ENCODE measurements around the gene ARHGEF39.
"Not testable (repeated sequence)": the region's sequence is repeated elsewhere in the genome, so short reads cannot be mapped to it uniquely, and the experiment has no call there.

Gene ARHGEF39

DNA sequence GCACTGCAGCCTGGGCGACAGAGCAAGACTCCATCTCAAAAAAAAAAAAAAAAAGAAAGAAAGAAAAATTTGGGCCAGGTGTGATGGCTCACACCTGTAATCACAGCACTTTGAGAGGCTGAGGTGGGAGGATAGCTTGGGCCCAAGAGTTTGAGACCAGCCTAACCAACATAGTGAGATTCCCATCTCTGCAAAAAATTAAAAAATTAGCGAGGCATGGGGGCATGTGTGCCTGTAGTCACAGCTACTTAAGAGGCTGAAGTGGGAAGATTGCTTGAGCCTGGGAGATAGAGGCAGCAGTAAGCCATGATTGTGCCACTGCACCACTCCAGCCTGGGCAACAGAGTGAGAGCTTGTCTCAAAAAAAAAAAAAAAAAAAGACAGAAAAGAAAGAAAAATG is 11.4 kb downstream of the ARHGEF39 start:
- DNase-seq, result no peak

DNA sequence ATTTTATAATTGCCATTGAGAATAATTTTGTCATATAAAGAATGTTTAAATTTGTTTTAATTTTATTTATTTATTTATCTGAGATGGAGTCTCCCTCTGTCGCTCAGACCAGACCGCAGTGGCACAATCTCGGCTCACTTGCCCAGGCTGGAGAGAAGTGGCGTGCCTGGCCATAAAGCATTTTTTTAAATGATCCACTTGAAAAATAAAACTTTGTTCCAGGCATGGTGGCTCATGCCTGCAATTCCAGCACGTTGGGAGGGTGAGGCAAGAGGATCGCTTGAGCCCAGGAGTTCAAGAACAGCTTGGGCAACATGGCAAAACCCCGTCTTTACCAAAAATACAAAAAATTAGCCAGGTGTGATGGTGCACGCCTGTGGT is 12.2 kb downstream of the ARHGEF39 start:
- DNase-seq, result no peak

DNA sequence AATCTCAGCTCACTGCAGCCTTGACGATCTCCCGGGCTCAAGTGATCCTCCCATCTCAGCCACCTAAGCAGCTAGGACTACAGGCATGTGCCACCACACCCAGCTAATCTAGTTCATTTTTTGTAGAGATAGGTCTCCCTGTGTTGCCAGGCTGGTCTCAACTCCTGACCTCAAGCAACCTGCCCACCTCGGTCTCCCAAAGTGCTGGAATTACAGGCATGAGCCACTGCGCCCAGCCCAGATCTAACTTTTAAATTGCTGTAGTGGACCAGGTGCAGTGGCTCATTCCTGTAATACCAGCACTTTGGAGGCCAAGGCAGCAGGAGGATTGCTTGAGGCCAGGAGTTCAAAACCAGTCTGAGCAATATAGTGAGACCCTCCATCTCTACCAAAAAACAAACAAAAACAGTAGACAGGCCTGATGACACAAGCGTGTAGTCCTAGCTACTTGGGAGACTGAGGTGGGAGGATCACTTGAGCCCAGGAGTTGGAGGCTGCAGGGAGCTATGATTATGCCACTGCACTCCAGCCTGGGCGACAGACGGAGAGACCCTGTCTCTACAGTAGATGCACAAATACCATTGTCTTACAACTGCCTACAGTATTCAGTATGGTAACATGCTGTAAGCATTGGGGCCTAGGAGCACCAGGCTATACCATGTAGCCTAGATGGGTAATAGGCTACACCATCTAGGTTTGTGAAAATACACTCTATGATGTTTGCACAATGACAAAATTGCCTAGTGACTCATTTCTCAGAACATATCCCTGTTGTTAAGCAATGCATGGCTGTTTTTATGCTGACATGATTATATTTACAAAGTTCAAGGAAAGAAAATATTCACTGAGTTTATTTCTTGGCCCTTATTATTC is 12.8 kb downstream of the ARHGEF39 start:
- no peak for DNase-seq

DNA sequence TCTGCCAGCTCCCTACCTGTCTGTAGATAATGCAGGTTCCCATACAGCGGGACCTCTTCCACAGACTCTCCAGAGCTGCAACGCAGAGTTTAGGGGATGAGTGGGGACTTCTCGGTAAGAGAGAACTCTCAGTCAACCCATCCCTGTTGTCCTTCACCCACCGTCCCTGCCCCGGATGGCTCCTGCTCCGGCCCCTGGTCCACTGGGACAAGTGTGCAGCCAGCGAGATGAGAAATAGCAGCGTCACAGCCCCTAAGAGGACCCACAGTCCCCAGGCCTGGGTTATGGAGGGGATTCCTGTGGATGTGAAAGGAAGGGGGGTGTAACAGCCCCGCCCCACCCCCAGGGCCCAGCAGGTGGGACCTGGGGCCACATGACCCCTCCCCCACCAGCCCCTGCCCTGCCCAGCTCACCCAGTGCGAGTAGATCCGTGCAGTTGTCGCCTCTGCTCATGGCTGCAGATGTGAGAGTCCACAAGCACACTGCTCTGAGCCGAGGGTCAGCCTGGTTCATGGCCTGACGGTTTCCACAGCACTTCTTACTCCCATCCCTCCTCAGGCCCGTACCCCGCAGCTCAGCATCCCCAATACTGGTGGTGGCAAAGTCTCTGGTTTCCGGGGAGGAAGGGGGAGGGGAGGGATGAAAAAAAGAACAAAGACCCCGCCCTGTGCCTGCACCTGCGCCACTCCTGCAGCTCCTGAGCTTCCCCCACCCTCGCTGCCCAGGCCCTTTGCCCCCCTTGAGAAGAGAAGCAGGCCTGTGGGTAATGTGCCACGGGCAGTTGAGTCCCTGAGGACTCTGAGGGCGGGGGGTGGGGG is 14.4 kb downstream of the ARHGEF39 start, which contains the start of gene SIT1:
Gene SIT1 (minus strand): TSS at position 591 of the 818 bp plus-strand sequence. CDS start 78 bp downstream, at position 513.
- DNase-seq, result no peak

DNA sequence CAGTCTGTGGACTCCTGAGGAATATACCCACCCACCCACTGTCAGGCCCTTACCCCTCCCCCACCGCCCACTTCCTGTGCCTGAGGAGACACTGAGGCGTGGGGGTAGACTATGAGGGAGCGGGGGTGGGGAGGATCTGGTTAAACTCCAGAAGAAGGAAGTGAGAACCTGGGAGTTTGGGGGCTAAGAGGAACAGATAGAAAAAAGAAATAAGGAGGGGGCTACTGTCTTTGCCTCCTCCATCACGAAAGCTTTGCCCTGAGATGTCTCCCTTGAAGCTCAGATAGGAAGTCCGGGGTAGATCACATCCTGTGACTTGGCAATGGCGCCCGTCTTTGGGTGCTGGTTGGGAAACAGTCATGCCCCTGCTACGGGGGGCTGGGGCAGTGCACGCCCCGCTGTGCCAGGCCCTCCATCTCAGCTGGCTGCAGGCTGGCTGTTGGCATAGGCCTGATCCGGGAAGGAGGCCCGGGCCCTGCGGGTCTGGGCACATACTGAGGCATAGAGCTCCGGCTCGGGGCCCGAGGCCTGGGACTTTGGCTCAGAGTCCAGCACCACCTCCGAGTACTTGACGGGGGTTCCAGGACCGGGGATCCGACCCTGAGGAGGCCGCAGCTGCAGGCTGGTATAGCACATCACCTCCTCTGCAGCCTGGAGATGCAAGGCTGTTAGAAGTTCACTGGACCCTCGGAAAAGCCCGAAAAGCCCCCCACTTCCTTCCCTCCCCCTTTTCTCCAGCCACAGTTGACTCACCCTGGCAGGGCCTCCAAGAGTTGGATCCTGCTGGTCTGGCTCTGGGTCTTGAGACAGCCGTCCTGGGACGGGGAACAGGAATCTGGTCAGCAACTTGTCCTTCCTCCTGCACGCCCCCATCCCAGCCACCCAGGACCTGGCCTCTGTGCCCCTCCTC is 15.3 kb downstream of the ARHGEF39 start:
- peak in 15 of 58 donors; percentile 2 to 64 (median 13) for DNase-seq

DNA sequence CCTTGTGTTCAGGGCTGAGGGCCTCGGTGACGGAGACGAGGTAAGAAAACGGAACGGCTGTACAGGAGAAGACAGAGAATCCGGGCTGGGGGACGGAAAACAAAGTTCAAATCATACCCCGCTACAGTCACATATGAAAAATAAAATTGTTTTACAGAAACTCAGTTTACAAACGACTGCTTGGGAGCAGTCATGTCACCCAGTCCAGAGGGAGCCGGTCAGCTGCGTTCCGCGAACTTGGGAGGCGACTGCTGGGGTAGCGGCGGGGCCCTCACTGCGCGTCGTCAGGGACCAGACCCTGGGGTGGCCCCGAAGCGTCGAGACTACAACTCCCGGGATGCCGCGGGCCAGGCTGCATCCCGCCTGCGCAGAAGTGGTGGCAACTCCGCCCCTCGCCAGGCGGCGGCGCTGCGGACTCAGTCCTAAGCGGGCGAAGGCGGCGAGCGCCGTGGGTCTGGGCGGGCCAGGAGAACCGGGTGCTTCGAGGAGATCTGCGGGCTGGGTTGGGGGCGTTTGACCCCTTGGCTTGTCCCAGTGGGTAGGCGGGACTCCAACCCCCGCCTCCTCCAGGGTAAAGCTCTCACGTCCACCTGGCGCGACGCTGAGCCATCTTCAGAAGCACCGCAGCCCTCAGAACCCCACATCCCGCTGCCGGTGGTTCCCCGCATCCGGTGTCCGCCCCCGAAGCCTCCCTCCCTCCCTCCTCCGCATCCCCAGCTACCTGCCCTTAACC is 18.3 kb downstream of the ARHGEF39 start:
- DNase-seq, result peak in 57 of 58 donors; percentile 47 to 93 (median 83)

DNA sequence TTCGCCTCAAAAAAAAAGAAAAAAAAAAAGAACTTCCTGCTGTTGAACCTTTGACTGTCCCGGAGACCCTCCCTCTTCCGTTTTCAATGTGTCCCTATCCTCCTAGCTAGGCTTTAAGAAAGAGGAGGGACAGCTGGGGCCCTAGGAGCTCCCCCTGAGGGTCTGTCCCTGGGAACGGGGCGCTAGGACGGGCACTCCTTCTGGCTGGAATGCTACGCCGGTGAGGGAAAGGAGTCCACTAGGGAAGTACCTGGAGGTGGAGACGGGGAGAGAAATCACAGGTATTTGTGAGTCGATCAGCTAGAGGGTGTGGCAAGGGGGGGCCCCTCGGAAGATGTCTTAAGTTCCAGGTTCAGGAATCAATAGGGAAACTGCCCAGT is 18.9 kb downstream of the ARHGEF39 start:
- DNase-seq, result peak in 3 of 58 donors; percentile 20 to 55 (median 40)

DNA sequence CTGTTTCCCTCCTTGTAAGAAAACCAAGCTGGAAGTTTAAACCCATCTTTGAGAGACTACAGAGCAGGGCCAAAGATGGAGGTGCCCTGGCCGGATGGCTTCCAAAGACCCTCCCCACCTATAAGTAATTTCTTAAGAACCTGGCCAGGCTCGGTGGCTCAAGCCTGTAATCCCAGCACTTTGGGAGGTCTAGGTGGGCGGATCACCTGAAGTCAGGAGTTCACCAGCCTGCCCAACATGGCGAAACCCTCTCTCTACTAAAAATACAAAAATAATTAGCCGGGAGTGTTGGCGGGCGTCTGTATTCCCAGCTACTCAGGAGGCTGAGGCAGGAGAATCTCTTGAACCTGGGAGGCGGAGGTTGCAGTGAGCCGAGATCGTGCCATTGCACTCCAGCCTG is 19.3 kb downstream of the ARHGEF39 start:
- DNase-seq, result not testable (repeated sequence)

DNA sequence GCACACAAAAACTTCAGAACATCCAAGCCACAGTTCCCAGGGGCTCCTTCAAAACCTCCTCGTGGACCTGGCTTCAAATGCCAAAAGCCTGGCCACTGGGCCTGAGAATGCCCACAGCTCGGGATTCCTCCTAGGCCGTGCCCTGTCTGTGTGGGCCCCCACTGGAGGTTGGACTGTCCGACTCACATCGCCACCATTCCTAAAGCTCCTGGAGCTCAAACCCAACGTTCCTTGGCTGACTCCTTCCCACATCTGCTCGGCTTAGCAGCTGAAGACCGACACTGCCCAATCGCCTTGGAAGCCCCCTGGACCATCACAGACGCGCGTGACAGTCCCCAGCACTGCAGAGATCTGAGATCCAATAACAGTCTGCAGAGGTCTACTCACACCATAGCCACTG is 21.9 kb downstream of the ARHGEF39 start:
- no peak for DNase-seq

DNA sequence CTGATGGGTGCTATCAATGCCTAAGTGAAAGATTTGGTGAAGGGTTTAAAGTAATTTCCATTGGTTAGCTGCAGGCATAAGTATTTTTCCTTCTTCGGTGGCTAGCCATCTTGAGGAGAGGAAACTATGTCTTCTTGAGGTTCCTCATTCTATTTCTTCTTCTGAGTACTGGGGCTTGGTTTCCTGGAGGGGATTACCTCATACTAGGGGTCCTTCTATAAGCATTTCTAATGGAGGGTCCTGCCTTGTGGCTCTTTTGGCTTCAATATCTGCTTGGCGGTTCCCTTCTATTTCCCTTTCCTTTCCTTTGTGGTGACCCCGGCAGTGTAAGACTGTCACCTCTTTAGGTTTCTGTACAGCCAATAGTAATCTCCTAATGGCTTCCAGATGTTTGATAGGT is 23.5 kb downstream of the ARHGEF39 start:
- DNase-seq, result not testable (repeated sequence)

DNA sequence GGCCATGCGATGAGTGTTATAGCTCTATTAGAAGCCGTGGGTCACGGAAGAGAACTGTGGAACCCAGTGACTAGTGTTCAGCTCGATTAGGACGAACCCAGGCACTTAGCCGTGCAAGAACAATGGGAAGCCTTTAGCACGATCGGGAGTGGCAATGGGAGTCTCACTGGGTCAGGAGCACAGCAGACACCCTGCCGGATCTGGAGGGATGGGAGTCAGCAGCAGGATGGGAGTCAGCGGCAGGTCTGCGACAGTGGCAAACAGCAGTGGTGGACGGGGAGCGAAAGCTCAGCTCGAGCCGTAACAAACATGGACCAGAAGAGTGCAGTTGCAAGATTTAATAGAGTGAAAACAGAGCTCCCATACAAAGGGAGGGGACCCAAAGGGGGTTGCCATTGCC is 24.6 kb downstream of the ARHGEF39 start:
- DNase-seq, result not testable (repeated sequence)

DNA sequence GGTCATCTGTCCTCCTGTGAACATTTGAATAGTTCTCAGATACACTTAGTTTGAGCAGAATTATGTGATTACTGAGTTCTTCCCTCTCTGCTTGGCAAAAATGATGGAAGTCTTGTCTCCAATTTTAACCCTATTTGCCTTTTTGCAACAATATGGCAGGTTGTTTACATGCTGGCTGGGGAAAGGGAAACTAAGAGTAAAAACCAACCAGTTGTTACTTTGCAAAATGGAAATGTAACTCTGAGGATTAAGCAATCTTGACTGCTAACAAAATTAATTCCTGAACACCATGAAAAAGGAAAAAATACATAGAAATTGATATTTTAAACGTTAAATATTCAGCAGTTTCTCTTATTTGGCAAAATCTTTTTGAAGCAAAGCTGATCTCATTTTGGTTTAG is 25.4 kb downstream of the ARHGEF39 start:
- no peak for DNase-seq

DNA sequence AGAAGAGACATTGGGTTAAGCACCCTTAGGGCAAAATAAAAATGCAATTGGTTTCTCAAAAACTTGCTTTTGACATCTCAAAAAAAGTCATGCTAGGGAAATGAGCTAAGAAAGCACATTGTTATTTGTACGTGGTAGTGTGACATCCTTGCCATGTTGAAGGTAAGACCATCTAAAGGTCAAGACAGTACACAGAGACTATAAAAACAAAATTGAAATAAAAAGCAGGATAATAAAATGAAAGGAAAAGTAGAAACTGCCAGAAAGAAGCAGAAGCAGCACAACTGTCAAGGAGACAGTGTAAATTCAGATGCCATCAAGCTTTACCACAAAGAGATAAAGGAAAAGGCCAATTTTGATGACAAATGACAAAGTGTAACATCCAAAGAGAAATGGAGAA is 25.8 kb downstream of the ARHGEF39 start:
- not testable (repeated sequence) for DNase-seq

DNA sequence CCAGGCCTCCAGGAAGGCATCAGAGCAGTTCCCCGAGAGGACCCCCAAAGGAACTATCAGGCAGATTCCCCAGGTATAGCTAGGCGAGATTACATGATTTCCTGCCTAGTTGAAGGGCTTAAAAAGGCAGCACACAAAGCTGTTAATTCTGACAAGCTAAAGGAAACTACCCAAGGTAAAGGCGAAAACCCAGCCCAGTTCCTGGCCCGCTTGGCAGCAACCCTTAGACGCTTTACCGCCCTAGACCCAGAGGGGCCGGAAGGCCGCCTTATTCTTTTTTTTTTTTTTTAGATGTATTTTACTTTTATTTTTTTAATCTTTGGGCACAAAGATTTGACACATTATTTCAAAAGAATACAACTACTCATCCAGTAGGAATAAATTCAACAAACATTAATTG is 26.2 kb downstream of the ARHGEF39 start:
- not testable (repeated sequence) for DNase-seq

DNA sequence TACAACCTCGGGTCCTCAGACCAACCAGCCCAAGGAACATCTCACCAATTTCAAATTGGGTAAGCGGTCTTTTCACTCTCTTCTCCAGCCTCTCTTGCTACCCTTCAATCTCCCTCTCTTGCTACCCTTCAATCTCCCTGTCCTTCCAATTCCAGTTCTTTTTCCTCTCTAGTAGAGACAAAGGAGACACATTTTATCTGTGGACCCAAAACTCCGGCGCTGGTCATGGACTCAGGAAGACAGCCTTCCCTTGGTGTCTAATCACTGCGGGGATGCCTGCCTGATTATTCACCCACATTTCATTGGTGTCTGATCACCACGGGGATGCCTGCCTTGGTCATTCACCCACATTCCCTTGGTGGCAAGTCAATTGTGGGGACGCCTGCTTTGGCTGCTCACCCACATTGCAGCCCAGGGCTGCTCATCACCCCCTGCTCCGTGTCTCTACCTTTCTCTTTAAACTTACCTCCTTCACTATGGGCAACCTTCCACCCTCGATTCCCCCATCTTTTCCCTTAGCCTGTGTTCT is 27.5 kb downstream of the ARHGEF39 start:
- DNase-seq, result not testable (repeated sequence)

DNA sequence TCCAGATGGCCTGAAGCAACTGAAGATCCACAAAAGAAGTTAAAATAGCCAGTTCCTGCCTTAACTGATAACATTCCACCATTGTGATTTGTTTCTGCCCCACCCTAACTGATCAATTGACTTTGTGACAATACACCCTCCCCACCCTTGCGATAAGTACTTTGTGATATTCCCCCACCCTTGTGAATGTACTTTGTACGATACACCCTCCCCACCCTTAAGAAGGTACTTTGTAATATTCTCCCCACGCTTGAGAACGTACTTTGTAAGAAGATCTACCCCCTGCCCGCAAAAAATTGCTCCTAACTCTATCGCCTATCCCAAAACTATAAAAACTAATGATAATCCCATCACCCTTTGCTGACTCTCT is 28.1 kb downstream of the ARHGEF39 start:
- DNase-seq, result not testable (repeated sequence)

DNA sequence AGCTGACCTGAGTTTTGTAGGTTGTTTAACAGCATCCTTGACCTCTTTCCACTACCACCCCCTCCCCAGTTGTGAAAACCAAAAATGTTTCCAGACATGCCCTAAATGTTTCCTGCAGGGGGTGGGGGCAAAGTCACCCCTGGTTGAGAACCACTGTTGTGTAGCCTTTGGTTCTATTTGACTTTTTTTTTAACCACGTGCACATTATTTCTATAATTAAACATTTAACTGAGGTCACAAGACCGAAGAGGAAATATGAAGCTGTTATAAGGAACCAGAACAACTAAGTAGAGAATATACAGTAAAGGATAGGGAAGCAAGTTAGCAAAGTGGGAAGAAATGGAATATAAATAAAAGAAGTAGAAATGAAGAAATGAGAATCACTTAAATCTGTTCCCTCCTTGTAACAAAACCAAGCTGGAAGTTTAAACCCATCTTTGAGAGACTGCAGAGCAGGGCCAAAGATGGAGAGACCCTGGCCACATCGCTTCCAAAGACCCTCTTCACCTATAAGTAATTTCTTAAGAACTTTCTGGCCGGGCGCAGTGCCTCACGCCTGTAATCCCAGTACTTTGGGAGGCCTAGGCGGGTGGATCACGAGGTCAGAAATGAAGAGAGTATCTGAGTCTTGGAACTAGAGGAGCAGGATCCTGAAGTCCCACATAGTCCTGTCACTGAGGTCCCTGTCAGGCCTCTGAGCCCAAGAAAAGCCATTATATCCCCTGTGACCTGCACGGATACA is 28.7 kb downstream of the ARHGEF39 start:
- DNase-seq, result no peak

DNA sequence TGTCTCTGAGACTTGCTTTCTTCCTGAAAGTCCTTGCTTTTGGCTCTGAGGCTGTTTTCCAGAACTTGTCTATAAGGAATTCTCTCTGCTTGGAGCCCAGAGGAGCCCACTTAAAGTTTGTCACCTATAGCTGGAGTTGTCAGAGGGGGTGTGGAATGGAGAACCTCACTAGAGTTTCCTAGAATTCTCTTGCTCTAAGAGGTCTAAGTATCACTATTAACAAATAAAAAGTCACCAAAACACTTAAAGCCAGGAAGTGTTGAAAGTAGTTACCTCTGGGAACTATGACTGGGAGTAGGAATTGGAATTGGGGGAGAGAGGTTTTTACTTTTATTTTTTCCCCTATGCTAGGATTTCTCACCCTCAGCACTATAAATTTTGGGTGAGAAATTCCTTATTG is 29.3 kb downstream of the ARHGEF39 start:
- DNase-seq, result no peak

DNA sequence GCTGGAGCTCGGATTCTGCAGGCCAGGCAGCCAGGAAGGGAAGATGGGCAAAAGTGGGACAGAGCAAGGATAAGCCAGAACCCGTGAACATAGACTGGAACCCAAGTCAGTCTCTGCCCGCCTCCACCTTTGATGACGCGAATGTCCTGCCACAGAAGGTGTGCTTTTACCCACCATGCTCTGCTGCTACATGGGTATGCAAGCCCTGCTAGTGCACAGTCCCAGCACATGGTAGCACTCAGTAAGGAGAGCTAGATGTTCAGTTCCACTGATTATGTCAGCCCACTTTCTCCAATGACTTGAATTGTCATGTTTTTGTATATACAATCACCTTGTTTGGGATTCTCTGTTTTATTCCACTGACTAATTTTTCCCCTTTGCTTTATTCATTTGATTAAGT is 35.4 kb downstream of the ARHGEF39 start:
- DNase-seq, result no peak

Measured in anterior cingulate cortex (tissue), 58 donors.